BJ (cell line): ENCODE data around the gene MED16. TPM values are rescaled to one million over a fixed set of nuclear protein-coding genes. Genes with fewer than 3 reads are reported as not detected.

Experiments
- CTCF ChIA-PET: fragments of 350-600 bp; formaldehyde crosslinking; extraction: SDS; loops from one replicate; lab custom pipeline; 2021; ENCODE audit warnings: antibody characterized with exemption, inconsistent platforms; lab: Yijun Ruan, JAX
- POLR2A ChIA-PET: fragments of 300-600 bp; sonication (Branson Sonifier 250); formaldehyde crosslinking; extraction: SDS; loops from one replicate; lab custom pipeline; 2021; ENCODE audit warnings: antibody characterized with exemption; lab: Charles Lee
- DNase-seq: peaks from one replicate; pipeline ENCODE4 v3.0.0-alpha.2; 2011; ENCODE audit warnings: low read depth
- H3K27me3 ChIP-seq: 2 replicates; pipeline ENCODE4 v1.6.0; 2011; ENCODE audit warnings: low read length; ENCODE audit not compliant: control insufficient read depth, insufficient read depth
- H3K36me3 ChIP-seq: 2 replicates; pipeline ENCODE4 v1.5.1; 2011; ENCODE audit warnings: low read length; ENCODE audit not compliant: control insufficient read depth, insufficient read depth
- H3K4me3 ChIP-seq: 2 replicates; pipeline ENCODE4 v1.5.1; 2011; ENCODE audit warnings: low read depth, mild to moderate bottlenecking, control low read depth, low read length
- CTCF ChIP-seq: IDR thresholded peaks from 2 replicates; pipeline ENCODE4 v1.5.1; 2011; ENCODE audit warnings: low read depth, mild to moderate bottlenecking, control low read depth, inconsistent platforms, low read length, moderate library complexity; ENCODE audit not compliant: insufficient read depth
- polyA plus RNA-seq: library from polyadenylated mRNA; depleted of rRNA; stranded (reverse); fragments of >200 nt; gene quantifications from 2 replicates; pipeline ENCODE4 v1.2.3, GENCODE V29; 2011

The MED16 gene
- polyA plus RNA-seq, 1 experiment = 39.8 TPM

DNA sequence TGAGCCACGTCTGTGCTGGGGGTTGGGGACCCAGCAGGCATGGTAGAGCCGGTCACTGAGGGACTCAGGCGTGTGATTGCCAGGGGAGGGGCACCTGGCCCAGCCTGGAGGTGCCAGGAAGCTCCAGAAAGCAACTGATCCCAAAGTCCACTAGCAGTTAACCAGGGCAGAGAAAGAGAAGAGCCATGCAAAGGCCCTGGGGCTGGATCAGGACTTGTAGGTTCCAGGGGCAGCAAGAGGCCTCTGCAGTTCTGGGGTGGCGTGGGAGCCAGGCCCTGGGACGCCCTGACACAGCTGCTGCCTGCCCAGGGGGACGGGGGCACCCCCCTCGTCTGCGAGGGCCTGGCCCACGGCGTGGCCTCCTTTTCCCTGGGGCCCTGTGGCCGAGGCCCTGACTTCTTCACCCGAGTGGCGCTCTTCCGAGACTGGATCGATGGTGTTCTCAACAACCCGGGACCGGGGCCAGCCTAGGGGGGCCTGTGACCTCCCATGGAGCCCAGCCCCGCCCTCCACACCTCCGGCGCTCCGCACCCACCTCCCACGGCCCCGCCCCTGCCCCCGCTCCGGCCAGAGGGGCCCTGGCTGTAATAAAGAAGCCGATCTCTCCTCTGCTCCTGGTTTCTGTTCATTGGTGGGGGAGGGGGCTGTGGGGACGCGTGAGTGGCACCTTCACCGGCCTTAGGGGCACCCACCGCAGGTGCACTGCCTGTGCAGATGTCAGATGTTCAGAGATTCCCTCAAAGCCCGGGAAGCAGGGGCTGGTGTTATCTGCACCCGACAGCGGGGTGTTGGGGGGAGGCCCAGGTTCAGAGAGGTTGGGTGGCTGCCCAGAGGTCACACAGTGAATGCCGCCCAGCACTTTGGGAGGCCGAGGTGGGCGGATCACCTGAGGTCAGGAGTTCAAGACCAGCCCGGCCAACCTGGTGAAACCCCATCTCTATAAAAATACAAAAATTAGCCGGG, 61.3 kb downstream of the MED16 start:
- DNase-seq = no peak
- no peak overlapping the region for H3K4me3 ChIP-seq
- no peaks in the 10 kb centered on the region for H3K36me3 ChIP-seq
- no peaks in the 10 kb centered on the region for H3K27me3 ChIP-seq
- no peak for TF ChIP-seq CTCF
- CTCF ChIA-PET = no interaction called here
- POLR2A ChIA-PET = no interaction called here

GRCh38 chr19:829129-829758, 63.7 kb downstream of the MED16 start:
- DNase-seq = no peak
- no peak overlapping the region for H3K4me3 ChIP-seq
- ChIA-PET POLR2A (no interaction called here), CTCF (no interaction called here)
- H3K36me3 ChIP-seq = no peaks in the 10 kb centered on the region
- no peaks in the 10 kb centered on the region for H3K27me3 ChIP-seq
- TF ChIP-seq CTCF = no peak

- Histone ChIP-seq H3K36me3 (no peaks in the 10 kb centered on the region), H3K27me3 (no peaks in the 10 kb centered on the region), H3K4me3 (no peak within 1 kb of the TSS)
- CTCF ChIA-PET = interaction anchor here (0.8 to 1.0 kb wide), 2 partner anchors 11 to 29 kb away, joined by 3 to 4 read pairs; no protein-coding TSS in a partner anchor
- no peak for TF ChIP-seq CTCF
- POLR2A ChIA-PET = no interaction called here
- no peak for DNase-seq
Measured at GRCh38 chr19:827710-828321, 65.2 kb downstream of the MED16 start, which contains the start of gene AZU1. TSS of gene AZU1 (plus strand) at chr19:827837. CDS start at chr19:827847, 10 bp downstream.

DNA sequence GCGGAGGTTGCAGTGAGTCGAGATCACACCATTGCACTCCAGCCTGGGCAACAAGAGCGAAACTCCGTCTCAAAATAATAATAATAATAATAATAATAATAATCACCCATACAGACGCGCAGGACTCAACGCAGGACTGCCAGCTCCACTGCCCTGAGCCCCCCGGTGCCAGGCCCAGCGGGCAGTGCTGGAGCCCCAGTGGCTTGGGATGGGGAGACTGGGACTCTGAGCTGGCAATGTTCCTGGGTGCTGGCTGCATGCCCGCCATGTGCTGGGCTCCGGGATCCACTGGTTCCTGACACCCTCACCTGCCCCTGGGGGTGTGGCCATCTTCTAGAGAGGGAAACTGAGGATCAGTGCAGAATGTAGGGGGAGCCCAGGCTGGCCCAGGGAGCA, 65.7 kb downstream of the MED16 start:
- ChIA-PET POLR2A (no interaction called here), CTCF (interaction anchor here (0.8 to 1.0 kb wide), 2 partner anchors 12 to 29 kb away, joined by 3 to 4 read pairs; no protein-coding TSS in a partner anchor)
- no peak for TF ChIP-seq CTCF
- Histone ChIP-seq H3K4me3 (no peak overlapping the region), H3K27me3 (no peaks in the 10 kb centered on the region), H3K36me3 (no peaks in the 10 kb centered on the region)
- DNase-seq = no peak
